CD4-positive, alpha-beta memory T cell (primary cell): ENCODE measurements around the gene DNAH5. TPM values are rescaled to one million over a fixed set of nuclear protein-coding genes. Genes with fewer than 3 reads are reported as not detected.

ENCODE experiments used
- CTCF ChIA-PET: fragments of 350-600 bp; sonication (Branson Sonifier 250); formaldehyde crosslinking; loops from one replicate; lab custom pipeline; 2021; ENCODE audit warnings: inconsistent platforms; ENCODE audit not compliant: partially characterized antibody; lab: Charles Lee
- POLR2A ChIA-PET: fragments of 350-600 bp; sonication (Branson Sonifier 250); formaldehyde crosslinking; loops from one replicate; lab custom pipeline; 2021; ENCODE audit not compliant: partially characterized antibody; lab: Charles Lee
- DNase-seq, 5 donors: peaks; one replicate each; pipeline versions ENCODE4 v3.0.0 to v3.0.0-alpha.2; 2020 to 2022; ENCODE audit warnings: mixed read lengths in 1 of 5
- H3K27ac ChIP-seq: one replicate; pipeline ENCODE4 v1.7.0; 2013; ENCODE audit warnings: low read depth, low read length
- H3K27me3 ChIP-seq: 2 replicates; pipeline ENCODE4 v1.7.0; 2013; ENCODE audit warnings: mild to moderate bottlenecking, low read length, moderate library complexity; ENCODE audit not compliant: insufficient read depth
- H3K36me3 ChIP-seq: 2 replicates; pipeline ENCODE4 v1.7.0; 2013; ENCODE audit warnings: mild to moderate bottlenecking, low read length, moderate library complexity; ENCODE audit not compliant: insufficient read depth
- H3K4me1 ChIP-seq: 2 replicates; pipeline ENCODE4 v1.7.0; 2013; ENCODE audit warnings: mild to moderate bottlenecking, low read length, moderate library complexity; ENCODE audit not compliant: insufficient read depth
- H3K4me3 ChIP-seq, 2 donors: one replicate each; pipeline ENCODE4 v1.7.0; 2013; ENCODE audit warnings: low read length in 2 of 2, mild to moderate bottlenecking in 1 of 2
- H3K9me3 ChIP-seq, 2 donors: one replicate each; pipeline ENCODE4 v1.7.0; 2013; ENCODE audit warnings: low read length in 2 of 2, control low read depth in 1 of 2; ENCODE audit not compliant: control insufficient read depth in 1 of 2
- H3K27ac Mint-ChIP-seq, 7 donors: one replicate each; pipeline ENCODE4 v1.8.0; 2020 to 2021; ENCODE audit warnings: mixed read lengths in 7 of 7, mild to moderate bottlenecking in 6 of 7, inconsistent platforms in 3 of 7, moderate library complexity in 3 of 7
- H3K27me3 Mint-ChIP-seq, 2 donors: one replicate each; pipeline ENCODE4 v1.8.0; 2020 to 2021; ENCODE audit warnings: mixed read lengths in 2 of 2
- H3K36me3 Mint-ChIP-seq, 2 donors: one replicate each; pipeline ENCODE4 v1.8.0; 2020 to 2021; ENCODE audit warnings: mixed read lengths in 2 of 2, inconsistent platforms in 1 of 2, mild to moderate bottlenecking in 1 of 2
- H3K4me1 Mint-ChIP-seq, 4 donors: one replicate each; pipeline ENCODE4 v1.8.0; 2020 to 2021; ENCODE audit warnings: mixed read lengths in 4 of 4, mild to moderate bottlenecking in 1 of 4
- H3K4me3 Mint-ChIP-seq, 8 donors: one replicate each; pipeline ENCODE4 v1.8.0; 2020 to 2021; ENCODE audit warnings: mixed read lengths in 8 of 8, mild to moderate bottlenecking in 7 of 8, moderate library complexity in 6 of 8, inconsistent platforms in 3 of 8
- H3K9me3 Mint-ChIP-seq, 8 donors: one replicate each; pipeline ENCODE4 v1.8.0; 2020 to 2021; ENCODE audit warnings: mixed read lengths in 8 of 8, mild to moderate bottlenecking in 5 of 8, inconsistent platforms in 3 of 8, moderate library complexity in 1 of 8
- intact Hi-C: fragments of 100-400 bp; cut with micrococcal nuclease; formaldehyde crosslinking; loops from one replicate; pipeline ENCODE4 v1.15.1; 2023
- polyA plus RNA-seq, 2 donors: library from polyadenylated mRNA; unstranded; fragments of 300-500 nt; fragmentation: Illumina TruSeq; gene quantifications; one replicate each; pipeline ENCODE4 v1.2.3, GENCODE V29; 2021
- total RNA-seq, 2 experiments: library from RNA; stranded (reverse); gene quantifications; one replicate each; pipeline ENCODE4 v1.2.3, GENCODE V29; 2021

Gene DNAH5
- total and polyA plus RNA-seq, 4 experiments from 2014 or later = not detected

DNA sequence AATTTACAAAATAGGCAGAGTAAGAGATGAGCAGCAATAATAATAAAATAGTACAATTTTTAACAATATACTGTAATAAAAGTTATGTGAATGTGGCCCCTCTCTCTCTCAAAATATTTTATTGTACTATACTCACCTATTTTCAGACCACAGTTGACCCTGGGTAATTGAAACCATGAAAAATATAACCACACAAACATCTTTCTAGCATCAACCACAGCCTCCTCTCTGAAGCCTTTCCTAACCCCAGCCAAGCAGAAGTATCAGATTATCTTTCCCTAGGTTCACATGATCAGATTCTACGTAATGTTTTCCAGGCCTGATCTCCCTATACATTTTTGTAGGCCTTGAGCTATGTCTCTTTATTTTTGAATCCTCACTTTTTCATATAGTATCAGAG is 35.2 kb downstream of the DNAH5 start:
- H3K4me3 ChIP-seq = no peak overlapping the region
- no peak overlapping the region for H3K27ac ChIP-seq
- H3K27me3 ChIP-seq = no peaks in the 10 kb centered on the region
- H3K36me3 ChIP-seq = no peaks in the 10 kb centered on the region
- Mint-ChIP-seq H3K27me3 (no peaks in the 10 kb centered on the region), H3K36me3 (no peaks in the 10 kb centered on the region), H3K27ac (no peak overlapping the region), H3K9me3 (peaks cover 0 to 7% (median 0%) of the 10 kb centered on the region in 8 donors), H3K4me1 (no peaks in the 10 kb centered on the region), H3K4me3 (no peak overlapping the region)
- intact Hi-C loops = no loop called here
- ChIA-PET POLR2A (no interaction called here), CTCF (no interaction called here)
- DNase-seq = no peak
- H3K4me1 ChIP-seq = no peaks in the 10 kb centered on the region
- H3K9me3 ChIP-seq = no peaks in the 10 kb centered on the region

DNA sequence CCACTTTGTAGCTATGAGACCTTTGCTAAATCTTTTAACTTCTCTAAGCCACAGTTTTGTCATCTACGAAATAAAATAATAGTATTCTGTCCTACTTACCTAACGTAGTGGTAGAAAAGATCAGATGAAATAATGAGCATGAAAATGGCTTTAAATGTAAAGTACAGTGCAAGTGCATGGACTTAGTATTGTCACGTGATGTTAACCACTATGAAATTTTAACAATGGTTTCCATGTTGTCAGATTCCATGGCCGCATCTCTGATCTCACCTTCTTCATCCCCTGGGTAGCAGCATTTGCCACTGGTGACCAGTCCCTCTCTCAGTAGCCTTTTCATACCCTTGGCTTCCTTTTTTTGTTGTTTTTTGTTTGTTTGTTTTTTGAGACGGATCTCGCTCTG is 45.9 kb downstream of the DNAH5 start:
- Mint-ChIP-seq H3K36me3 (no peaks in the 10 kb centered on the region), H3K9me3 (peaks cover 0 to 12% (median 4%) of the 10 kb centered on the region in 8 donors), H3K4me1 (no peaks in the 10 kb centered on the region), H3K27me3 (no peaks in the 10 kb centered on the region), H3K27ac (no peak overlapping the region), H3K4me3 (no peak overlapping the region)
- ChIA-PET CTCF (no interaction called here), POLR2A (no interaction called here)
- DNase-seq = no peak
- no peaks in the 10 kb centered on the region for H3K9me3 ChIP-seq
- no peaks in the 10 kb centered on the region for H3K4me1 ChIP-seq
- no peak overlapping the region for H3K27ac ChIP-seq
- no peak overlapping the region for H3K4me3 ChIP-seq
- no peaks in the 10 kb centered on the region for H3K27me3 ChIP-seq
- H3K36me3 ChIP-seq = no peaks in the 10 kb centered on the region
- intact Hi-C loops = no loop called here

DNA sequence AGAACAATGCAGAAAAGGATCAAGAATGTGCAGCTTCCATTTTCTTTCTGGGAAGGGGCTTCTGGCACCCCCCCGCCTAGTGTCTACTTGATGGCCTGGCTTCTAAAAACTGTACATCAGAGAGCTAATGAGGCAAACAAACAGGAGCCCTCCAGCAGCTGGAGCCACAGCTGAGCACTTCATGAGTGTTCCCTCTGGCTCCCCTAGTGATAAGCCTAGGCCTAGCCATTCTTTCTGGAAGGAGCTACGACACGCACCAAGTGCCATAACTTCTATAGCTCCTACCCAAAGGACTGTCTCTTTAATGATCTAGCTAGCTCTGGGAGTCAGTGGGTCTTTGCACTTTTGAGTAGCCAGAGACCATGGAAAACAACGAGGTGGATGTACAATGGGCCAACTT is 66.1 kb downstream of the DNAH5 start:
- no peak overlapping the region for H3K27ac ChIP-seq
- ChIA-PET POLR2A (no interaction called here), CTCF (no interaction called here)
- H3K9me3 ChIP-seq = no peaks in the 10 kb centered on the region
- H3K27ac Mint-ChIP-seq = no peak overlapping the region
- no peaks in the 10 kb centered on the region for H3K4me1 ChIP-seq
- no peaks in the 10 kb centered on the region for H3K27me3 ChIP-seq
- DNase-seq = no peak
- no peaks in the 10 kb centered on the region for H3K27me3 Mint-ChIP-seq
- H3K36me3 Mint-ChIP-seq = no peaks in the 10 kb centered on the region
- H3K4me3 Mint-ChIP-seq = no peak overlapping the region
- intact Hi-C loops = no loop called here
- H3K4me1 Mint-ChIP-seq = no peaks in the 10 kb centered on the region
- no peak overlapping the region for H3K4me3 ChIP-seq
- H3K36me3 ChIP-seq = no peaks in the 10 kb centered on the region
- H3K9me3 Mint-ChIP-seq = peaks cover 0 to 30% (median 19%) of the 10 kb centered on the region in 8 donors

DNA sequence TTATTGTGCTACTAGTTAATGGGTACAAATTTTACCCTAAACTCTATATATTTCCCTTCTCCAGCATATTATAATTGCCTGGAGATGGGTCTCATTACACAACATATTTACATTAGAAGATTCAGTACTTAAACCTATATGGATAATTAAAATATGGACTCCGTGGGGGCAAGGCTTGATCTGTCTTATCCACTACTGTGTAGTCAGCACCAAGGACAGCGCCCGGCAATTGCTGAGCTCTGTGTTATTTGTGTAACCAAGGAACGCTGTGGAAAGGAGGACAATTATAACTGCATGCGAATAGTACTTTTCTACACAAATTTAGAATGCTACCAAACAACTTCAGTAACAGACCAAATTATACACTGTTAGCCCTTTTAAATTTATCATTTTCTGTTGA is 77.7 kb downstream of the DNAH5 start:
- CTCF ChIA-PET = no interaction called here
- H3K4me1 ChIP-seq = no peaks in the 10 kb centered on the region
- intact Hi-C loops = no loop called here
- H3K4me1 Mint-ChIP-seq = no peaks in the 10 kb centered on the region
- H3K9me3 ChIP-seq = no peaks in the 10 kb centered on the region
- no peak overlapping the region for H3K27ac ChIP-seq
- no peaks in the 10 kb centered on the region for H3K36me3 Mint-ChIP-seq
- H3K9me3 Mint-ChIP-seq = peaks cover 2 to 24% (median 8%) of the 10 kb centered on the region in 8 donors
- no peak overlapping the region for H3K4me3 ChIP-seq
- H3K27me3 ChIP-seq = no peaks in the 10 kb centered on the region
- no peak overlapping the region for H3K27ac Mint-ChIP-seq
- POLR2A ChIA-PET = no interaction called here
- no peaks in the 10 kb centered on the region for H3K27me3 Mint-ChIP-seq
- DNase-seq = no peak
- no peak overlapping the region for H3K4me3 Mint-ChIP-seq
- no peaks in the 10 kb centered on the region for H3K36me3 ChIP-seq

DNA sequence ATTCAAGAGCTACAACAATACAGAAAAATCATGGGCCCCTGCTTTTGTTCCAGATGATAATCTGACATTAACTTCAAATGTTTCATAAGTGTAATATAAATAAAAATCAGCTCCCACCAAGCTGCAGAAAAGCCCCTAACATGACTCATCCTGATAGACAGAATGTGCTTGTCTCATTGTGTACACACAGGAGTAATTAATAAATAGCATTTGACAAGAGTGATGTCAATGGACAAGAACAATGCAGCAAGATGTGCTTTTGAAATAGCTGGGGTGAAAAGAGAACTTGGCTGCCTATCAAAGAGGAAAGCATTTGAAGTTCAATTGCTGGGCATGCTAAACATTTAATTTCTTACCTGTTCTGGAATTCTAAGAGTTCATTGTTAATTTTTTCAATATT is 79.2 kb downstream of the DNAH5 start:
- H3K27ac Mint-ChIP-seq = no peak overlapping the region
- no peak overlapping the region for H3K27ac ChIP-seq
- ChIA-PET POLR2A (no interaction called here), CTCF (no interaction called here)
- no peak overlapping the region for H3K4me3 ChIP-seq
- no peaks in the 10 kb centered on the region for H3K4me1 Mint-ChIP-seq
- no peaks in the 10 kb centered on the region for H3K4me1 ChIP-seq
- peaks cover 2 to 24% (median 9%) of the 10 kb centered on the region in 8 donors for H3K9me3 Mint-ChIP-seq
- no peaks in the 10 kb centered on the region for H3K27me3 ChIP-seq
- H3K9me3 ChIP-seq = no peaks in the 10 kb centered on the region
- no peaks in the 10 kb centered on the region for H3K36me3 Mint-ChIP-seq
- H3K4me3 Mint-ChIP-seq = no peak overlapping the region
- H3K36me3 ChIP-seq = no peaks in the 10 kb centered on the region
- intact Hi-C loops = no loop called here
- no peaks in the 10 kb centered on the region for H3K27me3 Mint-ChIP-seq
- DNase-seq = no peak

DNA sequence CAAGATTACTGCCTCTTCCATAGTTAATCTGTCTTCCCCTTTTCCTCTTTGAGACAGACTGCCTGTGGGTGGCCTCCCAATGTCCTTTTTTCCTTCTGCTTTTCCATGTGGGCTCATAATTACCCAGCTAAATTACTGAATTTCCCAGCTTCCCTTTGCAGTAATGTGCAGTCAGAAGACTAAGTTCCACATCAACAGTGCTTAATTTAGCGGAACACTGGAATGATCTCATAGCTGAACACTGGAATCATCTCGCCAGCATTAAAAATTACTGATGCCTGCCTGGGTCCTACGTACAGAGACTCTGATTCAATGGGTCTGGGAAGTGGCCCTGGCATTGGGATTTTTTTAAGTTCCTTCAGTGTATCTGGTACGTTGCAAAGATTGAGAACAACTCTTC is 84.3 kb downstream of the DNAH5 start:
- ChIA-PET CTCF (no interaction called here), POLR2A (no interaction called here)
- H3K27ac Mint-ChIP-seq = no peak overlapping the region

DNA sequence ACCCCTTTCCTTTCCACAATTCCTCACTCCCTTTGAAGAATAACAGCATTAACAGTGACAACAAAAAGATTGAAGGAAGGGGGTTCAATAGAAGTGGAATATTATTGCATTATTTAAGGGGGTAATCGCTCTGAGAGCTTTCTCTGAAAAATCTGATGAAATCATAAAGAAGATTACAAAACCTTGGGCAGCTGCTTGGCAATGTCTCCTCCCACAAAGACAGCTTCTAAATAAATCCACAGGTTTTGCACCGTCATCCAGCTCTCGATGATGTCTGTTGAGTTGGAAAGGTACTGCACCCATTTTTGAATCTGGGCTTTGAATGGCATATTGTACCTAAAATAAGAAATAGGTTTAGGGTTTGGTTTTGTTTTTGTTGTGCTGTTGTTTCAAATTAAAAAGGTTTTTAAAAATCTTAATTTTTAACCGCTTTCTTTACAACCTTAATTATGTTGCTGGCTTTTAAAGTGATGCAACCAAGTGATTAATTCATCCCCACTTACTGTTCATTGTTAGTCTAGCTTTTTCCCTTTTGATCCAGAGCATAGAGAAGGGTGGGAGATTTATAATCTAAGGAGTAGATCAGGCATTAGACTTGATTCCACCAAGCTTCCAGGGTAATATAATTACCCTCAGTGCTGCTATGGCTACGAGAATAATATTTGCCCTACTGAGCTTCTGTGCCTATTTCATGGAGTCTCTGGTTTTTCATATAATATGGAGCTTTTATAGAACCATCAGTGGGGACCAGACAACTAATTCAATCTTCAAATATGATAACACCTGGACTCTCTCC is 85.0 kb downstream of the DNAH5 start:
- H3K27me3 Mint-ChIP-seq = no peaks in the 10 kb centered on the region
- no peaks in the 10 kb centered on the region for H3K36me3 ChIP-seq
- ChIA-PET CTCF (no interaction called here), POLR2A (no interaction called here)
- no peak overlapping the region for H3K4me3 Mint-ChIP-seq
- no peak overlapping the region for H3K27ac ChIP-seq
- intact Hi-C loops = no loop called here
- no peaks in the 10 kb centered on the region for H3K4me1 ChIP-seq
- no peak overlapping the region for H3K27ac Mint-ChIP-seq
- H3K9me3 ChIP-seq = no peaks in the 10 kb centered on the region
- H3K4me1 Mint-ChIP-seq = no peaks in the 10 kb centered on the region
- no peak for DNase-seq
- H3K27me3 ChIP-seq = no peaks in the 10 kb centered on the region
- no peaks in the 10 kb centered on the region for H3K36me3 Mint-ChIP-seq
- no peak overlapping the region for H3K4me3 ChIP-seq
- peaks cover 4 to 28% (median 13%) of the 10 kb centered on the region in 8 donors for H3K9me3 Mint-ChIP-seq

More for the DNA sequence above, 84.3 kb downstream of the DNAH5 start:
- H3K4me3 ChIP-seq = no peak overlapping the region
- no peaks in the 10 kb centered on the region for H3K27me3 ChIP-seq
- Mint-ChIP-seq H3K36me3 (no peaks in the 10 kb centered on the region), H3K9me3 (peaks cover 4 to 28% (median 12%) of the 10 kb centered on the region in 8 donors), H3K4me3 (no peak overlapping the region), H3K27me3 (no peaks in the 10 kb centered on the region), H3K4me1 (no peaks in the 10 kb centered on the region)
- H3K4me1 ChIP-seq = no peaks in the 10 kb centered on the region
- H3K36me3 ChIP-seq = no peaks in the 10 kb centered on the region
- intact Hi-C loops = no loop called here
- DNase-seq = no peak
- H3K9me3 ChIP-seq = no peaks in the 10 kb centered on the region
- no peak overlapping the region for H3K27ac ChIP-seq
